Activated naive CD4-positive, alpha-beta T cell treated with Interleukin-2 at 50 U/mL for 16 hours (primary cell): ENCODE measurements around the gene ONECUT2.

ENCODE experiments used
- DNase-seq: peaks from one replicate; pipeline ENCODE4 v3.0.0-alpha.2; 2020

ONECUT2 gene

GRCh38 chr18:57533006-57533867 lies 98.1 kb downstream of the ONECUT2 start:
- DNase-seq: no peak

GRCh38 chr18:57533868-57534510 lies 98.8 kb downstream of the ONECUT2 start:
- DNase-seq: no peak

GRCh38 chr18:57534511-57534909 lies 99.3 kb downstream of the ONECUT2 start:
- DNase-seq: no peak

GRCh38 chr18:57538614-57539013 lies 103.4 kb downstream of the ONECUT2 start:
- DNase-seq: no peak

GRCh38 chr18:57539702-57540101 lies 104.5 kb downstream of the ONECUT2 start:
- DNase-seq: no peak
